Ramos (cell line): ENCODE data around the gene TRIP12.
"Not testable (repeated sequence)": the region's sequence is repeated elsewhere in the genome, so short reads cannot be mapped to it uniquely, and the experiment has no call there.

Experiments used
- in situ Hi-C: fragments of 300-500 bp; cut with MboI; formaldehyde crosslinking; loops from one replicate; pipeline ENCODE4 v1.14.3; 2022; ENCODE audit warnings: low sequenced_read_pairs; ENCODE audit not compliant: unreplicated experiment

The TRIP12 gene

GRCh38 chr2:229731916-229732315 lies 189.9 kb downstream of the TRIP12 start:
- in situ Hi-C loops: no loop called here

GRCh38 chr2:229731363-229731762 lies 190.4 kb downstream of the TRIP12 start:
- in situ Hi-C loops: no loop called here

GRCh38 chr2:229728370-229728769 lies 193.4 kb downstream of the TRIP12 start:
- in situ Hi-C loops: no loop called here

- in situ Hi-C loops: no loop called here
These were observed 195.2 kb downstream of the TRIP12 start for GRCh38 chr2:229726643-229727042.

GRCh38 chr2:229725716-229726574 lies 195.9 kb downstream of the TRIP12 start:
- in situ Hi-C loops: no loop called here

- in situ Hi-C loops: not testable (repeated sequence)
These were observed 198.6 kb downstream of the TRIP12 start for GRCh38 chr2:229723192-229723591.

- in situ Hi-C loops: no loop called here
These were observed 201.7 kb downstream of the TRIP12 start for GRCh38 chr2:229719926-229720647.

- in situ Hi-C loops: no loop called here
These were observed 203.8 kb downstream of the TRIP12 start for GRCh38 chr2:229718057-229718456.

GRCh38 chr2:229715895-229716507 lies 205.8 kb downstream of the TRIP12 start:
- in situ Hi-C loops: no loop called here

GRCh38 chr2:229714736-229715541 lies 206.9 kb downstream of the TRIP12 start:
- in situ Hi-C loops: no loop called here

- in situ Hi-C loops: no loop called here
These were observed 207.6 kb downstream of the TRIP12 start, which contains the start of gene DNER for GRCh38 chr2:229714080-229714735. Gene DNER, minus strand, starts transcription at chr2:229714555. Its CDS starts 132 bp downstream, at chr2:229714423.
